Neural progenitor cell (in vitro differentiated cells): Measurements from ENCODE around the gene GABARAPL1.

Experiments used
- EZH2 ChIP-seq: fragments of 200-600 bp; sonication (generic); IDR thresholded peaks from 2 replicates; pipeline ENCODE4 v1.6.1; 2017; ENCODE audit warnings: antibody characterized with exemption, mild to moderate bottlenecking, moderate library complexity
- EZH2phosphoT487 ChIP-seq: fragments of 200-600 bp; sonication (generic); IDR thresholded peaks from 2 replicates; pipeline ENCODE4 v1.6.1; 2017; ENCODE audit warnings: antibody characterized with exemption
- TF ChIP-seq, protein P1 (sequence below): fragments of 200-600 bp; sonication (generic); IDR thresholded peaks from 2 replicates; pipeline ENCODE4 v1.5.1; 2017; ENCODE audit warnings: antibody characterized with exemption, mild to moderate bottlenecking

DNA sequence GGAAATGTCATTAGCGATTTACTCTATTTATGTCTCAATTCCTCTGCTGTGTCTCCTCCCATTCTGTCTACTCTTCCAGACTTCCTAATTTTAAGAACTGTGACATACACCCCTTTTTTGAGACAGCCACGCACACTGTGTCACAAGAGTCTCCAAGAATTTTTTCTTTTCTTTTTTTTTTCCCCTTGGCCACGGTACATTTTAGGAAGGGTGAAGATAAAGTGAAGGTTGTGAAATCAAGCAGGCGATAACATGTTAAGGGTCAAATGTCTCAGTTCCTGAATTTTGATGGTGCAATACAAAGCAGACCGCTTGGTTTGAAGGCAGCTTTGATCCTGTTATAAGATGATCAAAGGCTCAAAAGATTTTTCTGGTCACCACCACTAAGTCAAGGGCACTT lies 45.1 kb upstream of the GABARAPL1 start:
- TF ChIP-seq, protein P1, sequence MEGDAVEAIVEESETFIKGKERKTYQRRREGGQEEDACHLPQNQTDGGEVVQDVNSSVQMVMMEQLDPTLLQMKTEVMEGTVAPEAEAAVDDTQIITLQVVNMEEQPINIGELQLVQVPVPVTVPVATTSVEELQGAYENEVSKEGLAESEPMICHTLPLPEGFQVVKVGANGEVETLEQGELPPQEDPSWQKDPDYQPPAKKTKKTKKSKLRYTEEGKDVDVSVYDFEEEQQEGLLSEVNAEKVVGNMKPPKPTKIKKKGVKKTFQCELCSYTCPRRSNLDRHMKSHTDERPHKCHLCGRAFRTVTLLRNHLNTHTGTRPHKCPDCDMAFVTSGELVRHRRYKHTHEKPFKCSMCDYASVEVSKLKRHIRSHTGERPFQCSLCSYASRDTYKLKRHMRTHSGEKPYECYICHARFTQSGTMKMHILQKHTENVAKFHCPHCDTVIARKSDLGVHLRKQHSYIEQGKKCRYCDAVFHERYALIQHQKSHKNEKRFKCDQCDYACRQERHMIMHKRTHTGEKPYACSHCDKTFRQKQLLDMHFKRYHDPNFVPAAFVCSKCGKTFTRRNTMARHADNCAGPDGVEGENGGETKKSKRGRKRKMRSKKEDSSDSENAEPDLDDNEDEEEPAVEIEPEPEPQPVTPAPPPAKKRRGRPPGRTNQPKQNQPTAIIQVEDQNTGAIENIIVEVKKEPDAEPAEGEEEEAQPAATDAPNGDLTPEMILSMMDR: no peak
- TF ChIP-seq EZH2 (no peak), EZH2phosphoT487 (no peak)
